Epithelial cell of proximal tubule (primary cell): Measurements from ENCODE around the gene LARGE1. TPM values are rescaled to one million over a fixed set of nuclear protein-coding genes. Genes with fewer than 3 reads are reported as not detected.

Source experiments
- DNase-seq: peaks from one replicate; pipeline ENCODE4 v3.0.0-alpha.2; 2011; ENCODE audit warnings: low read depth
- H3K4me3 ChIP-seq: 2 replicates; pipeline ENCODE4 v1.5.1; 2011; ENCODE audit warnings: low read depth, mild to moderate bottlenecking, low read length
- total RNA-seq: library from RNA; depleted of rRNA; stranded (reverse); fragments of >200 nt; gene quantifications from 2 replicates; pipeline ENCODE4 v1.2.3, GENCODE V29; 2015
- TF ChIP-seq, protein P1 (sequence below): conservative IDR thresholded peaks from 2 replicates; pipeline ENCODE4 v1.5.1; 2012; ENCODE audit warnings: low read depth, mild to moderate bottlenecking, low read length

The LARGE1 gene
- total RNA-seq, 1 donor from 2014 or later: 18.3 TPM

GRCh38 chr22:33674357-33674756 is 245.9 kb downstream of the LARGE1 start:
- no peak for DNase-seq
- H3K4me3 ChIP-seq: no peak overlapping the region
- TF ChIP-seq, protein P1, sequence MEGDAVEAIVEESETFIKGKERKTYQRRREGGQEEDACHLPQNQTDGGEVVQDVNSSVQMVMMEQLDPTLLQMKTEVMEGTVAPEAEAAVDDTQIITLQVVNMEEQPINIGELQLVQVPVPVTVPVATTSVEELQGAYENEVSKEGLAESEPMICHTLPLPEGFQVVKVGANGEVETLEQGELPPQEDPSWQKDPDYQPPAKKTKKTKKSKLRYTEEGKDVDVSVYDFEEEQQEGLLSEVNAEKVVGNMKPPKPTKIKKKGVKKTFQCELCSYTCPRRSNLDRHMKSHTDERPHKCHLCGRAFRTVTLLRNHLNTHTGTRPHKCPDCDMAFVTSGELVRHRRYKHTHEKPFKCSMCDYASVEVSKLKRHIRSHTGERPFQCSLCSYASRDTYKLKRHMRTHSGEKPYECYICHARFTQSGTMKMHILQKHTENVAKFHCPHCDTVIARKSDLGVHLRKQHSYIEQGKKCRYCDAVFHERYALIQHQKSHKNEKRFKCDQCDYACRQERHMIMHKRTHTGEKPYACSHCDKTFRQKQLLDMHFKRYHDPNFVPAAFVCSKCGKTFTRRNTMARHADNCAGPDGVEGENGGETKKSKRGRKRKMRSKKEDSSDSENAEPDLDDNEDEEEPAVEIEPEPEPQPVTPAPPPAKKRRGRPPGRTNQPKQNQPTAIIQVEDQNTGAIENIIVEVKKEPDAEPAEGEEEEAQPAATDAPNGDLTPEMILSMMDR: no peak

DNA sequence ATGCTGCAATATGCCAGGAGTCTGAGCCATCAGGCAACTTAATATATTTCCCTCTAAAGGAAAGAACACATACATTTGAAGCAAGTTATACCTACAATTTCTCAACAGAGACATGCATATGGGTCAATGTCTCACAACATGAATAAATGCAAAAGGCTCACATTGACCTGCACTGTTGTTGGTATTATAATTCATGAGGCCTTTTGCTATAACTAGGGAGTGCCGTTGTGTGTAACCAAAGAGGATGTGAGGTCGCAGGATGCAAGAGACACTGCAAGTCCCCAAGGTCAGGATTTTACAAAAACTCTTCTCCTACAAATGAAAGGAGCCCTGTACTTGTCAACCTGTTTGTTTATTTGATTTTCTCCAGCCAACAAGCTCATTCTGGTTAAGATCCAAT is 250.5 kb downstream of the LARGE1 start:
- TF ChIP-seq, protein P1: no peak
- H3K4me3 ChIP-seq: no peak overlapping the region
- no peak for DNase-seq

- DNase-seq: no peak
- H3K4me3 ChIP-seq: no peak overlapping the region
- TF ChIP-seq, protein P1: no peak
These were observed 253.2 kb downstream of the LARGE1 start for GRCh38 chr22:33666961-33667619.

- no peak overlapping the region for H3K4me3 ChIP-seq
- DNase-seq: no peak
- TF ChIP-seq, protein P1: no peak
These were observed 253.9 kb downstream of the LARGE1 start for GRCh38 chr22:33666279-33666960.

DNA sequence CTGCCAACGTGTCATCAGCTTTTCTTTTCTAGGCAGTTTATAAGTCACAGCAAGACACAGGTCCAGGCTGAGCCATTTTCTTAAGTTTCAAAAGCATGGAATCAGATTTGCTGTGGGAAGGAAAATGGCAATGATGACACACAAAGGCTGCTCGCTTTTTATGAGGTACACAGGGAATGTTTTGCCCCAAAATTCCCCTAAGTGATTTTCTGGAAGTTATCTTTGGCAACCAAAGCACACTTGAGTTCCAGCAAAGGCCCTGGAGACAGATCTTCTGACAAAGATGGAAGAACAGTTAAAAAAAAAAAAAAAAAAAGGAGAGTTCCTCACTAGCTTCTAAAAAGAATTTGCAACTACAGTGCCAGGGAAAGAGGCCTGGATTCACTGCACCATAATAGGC is 260.8 kb downstream of the LARGE1 start:
- TF ChIP-seq, protein P1: no peak
- no peak overlapping the region for H3K4me3 ChIP-seq
- no peak for DNase-seq

- no peak overlapping the region for H3K4me3 ChIP-seq
- DNase-seq: no peak
- TF ChIP-seq, protein P1: no peak
These were observed 261.5 kb downstream of the LARGE1 start for GRCh38 chr22:33658775-33659174.

- TF ChIP-seq, protein P1: no peak
- no peak for DNase-seq
- H3K4me3 ChIP-seq: no peak overlapping the region
These were observed 262.6 kb downstream of the LARGE1 start for GRCh38 chr22:33657670-33658069.
